Endothelial cell of umbilical vein (primary cell): ENCODE measurements around the gene ATP2C2.

Experiments used
- CTCF ChIP-seq, 2 donors: IDR thresholded peaks; 1 replicate in 1 of 2; 2 replicates in 1 of 2; pipeline ENCODE4 v1.5.1; 2011; ENCODE audit warnings: low read length in 2 of 2, mild to moderate bottlenecking in 2 of 2, moderate library complexity in 2 of 2, control low read depth in 1 of 2, inconsistent platforms in 1 of 2, low read depth in 1 of 2; ENCODE audit not compliant: insufficient read depth in 1 of 2; ENCODE audit errors: extremely low read depth in 1 of 2
- MAX ChIP-seq: IDR thresholded peaks from 2 replicates; pipeline ENCODE4 v1.6.1; 2011; ENCODE audit not compliant: insufficient read depth, insufficient read length
- POLR2A ChIP-seq: IDR thresholded peaks from 2 replicates; pipeline ENCODE4 v1.6.1; 2012; ENCODE audit warnings: low read depth, mild to moderate bottlenecking, control low read depth, low read length

GRCh38 chr16:84421081-84421937, 53.0 kb downstream of the ATP2C2 start:
- TF ChIP-seq MAX (no peak), POLR2A (no peak), CTCF (IDR thresholded peaks at IDR 0.05; ENCODE audit: extremely low read depth in 1 of 2, insufficient read depth in 1 of 2, low read depth in 1 of 2, low read length in 2 of 2) (no peak)
